CD4-positive, alpha-beta T cell treated with Interleukin-21 for 1 hour (primary cell): Measurements from ENCODE around the gene UBE2K.
A peak's percentile ranks its signal among the peaks of the same experiment; 100 is the strongest.
"Not testable (repeated sequence)": the region's sequence is repeated elsewhere in the genome, so short reads cannot be mapped to it uniquely, and the experiment has no call there.

Source experiments
- DNase-seq: peaks from one replicate; pipeline ENCODE4 v3.0.0-alpha.2; 2020

The UBE2K gene

GRCh38 chr4:39698424-39699009, 581 bp downstream of the UBE2K start:
- no peak for DNase-seq

DNA sequence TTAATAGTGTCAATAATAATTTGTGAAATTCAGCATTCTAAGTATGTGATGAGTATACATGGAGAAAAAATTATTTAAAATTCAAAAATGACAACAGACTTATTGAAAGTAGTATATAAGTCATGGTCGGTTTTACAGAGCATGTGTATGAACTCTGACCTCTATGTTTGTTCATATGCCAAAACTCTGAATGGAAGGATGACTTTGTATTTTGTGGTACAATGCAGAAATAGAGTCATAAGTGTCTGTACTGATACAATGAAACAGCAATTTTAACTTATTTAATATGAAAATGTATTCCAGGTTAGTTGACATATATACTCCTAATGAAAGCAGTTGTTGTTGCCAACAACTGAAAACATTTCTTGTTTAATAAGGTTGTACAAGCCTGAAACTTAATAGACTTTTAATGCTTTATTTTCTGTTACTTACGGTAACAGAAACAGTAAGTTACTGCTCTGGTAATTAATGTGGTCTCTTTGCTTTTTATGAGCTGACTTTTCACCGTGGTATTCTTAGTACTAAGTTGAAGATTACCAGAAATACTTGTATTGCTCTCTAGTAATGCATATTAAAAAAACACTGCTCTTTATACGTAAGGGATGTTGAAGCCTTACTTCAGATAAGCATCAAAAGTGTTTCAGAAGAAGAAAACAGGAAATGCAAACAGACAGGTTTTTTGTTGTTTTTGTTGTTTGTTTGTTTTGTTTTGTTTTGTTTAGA, 1.9 kb downstream of the UBE2K start:
- DNase-seq: peak; percentile 39

- DNase-seq: no peak
Observed at GRCh38 chr4:39700554-39700953, 2.6 kb downstream of the UBE2K start.

GRCh38 chr4:39702716-39703115, 4.8 kb downstream of the UBE2K start:
- DNase-seq: no peak

GRCh38 chr4:39704789-39705188, 6.9 kb downstream of the UBE2K start:
- DNase-seq: not testable (repeated sequence)

DNA sequence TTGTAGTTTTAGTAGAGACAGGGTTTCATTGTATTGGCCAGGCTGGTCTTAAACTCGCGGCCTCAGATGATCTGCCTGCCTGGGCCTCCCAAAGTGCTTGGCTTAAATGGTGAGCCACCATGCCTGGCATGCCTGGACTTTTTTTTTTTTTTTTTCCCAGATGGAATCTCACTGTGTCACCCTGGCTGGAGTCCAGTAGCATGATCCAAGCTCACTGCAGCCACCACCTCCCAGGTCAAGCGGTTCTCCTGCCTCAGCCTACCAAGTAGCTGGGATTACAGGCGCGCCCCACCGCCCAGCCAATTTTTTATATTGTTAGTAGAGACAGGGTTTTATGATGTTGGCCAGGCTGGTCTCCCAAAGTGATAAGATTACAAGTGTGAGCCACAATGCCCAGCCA, 8.4 kb downstream of the UBE2K start:
- DNase-seq: no peak

- DNase-seq: no peak
Observed at GRCh38 chr4:39706741-39707511, 9.0 kb downstream of the UBE2K start.

DNA sequence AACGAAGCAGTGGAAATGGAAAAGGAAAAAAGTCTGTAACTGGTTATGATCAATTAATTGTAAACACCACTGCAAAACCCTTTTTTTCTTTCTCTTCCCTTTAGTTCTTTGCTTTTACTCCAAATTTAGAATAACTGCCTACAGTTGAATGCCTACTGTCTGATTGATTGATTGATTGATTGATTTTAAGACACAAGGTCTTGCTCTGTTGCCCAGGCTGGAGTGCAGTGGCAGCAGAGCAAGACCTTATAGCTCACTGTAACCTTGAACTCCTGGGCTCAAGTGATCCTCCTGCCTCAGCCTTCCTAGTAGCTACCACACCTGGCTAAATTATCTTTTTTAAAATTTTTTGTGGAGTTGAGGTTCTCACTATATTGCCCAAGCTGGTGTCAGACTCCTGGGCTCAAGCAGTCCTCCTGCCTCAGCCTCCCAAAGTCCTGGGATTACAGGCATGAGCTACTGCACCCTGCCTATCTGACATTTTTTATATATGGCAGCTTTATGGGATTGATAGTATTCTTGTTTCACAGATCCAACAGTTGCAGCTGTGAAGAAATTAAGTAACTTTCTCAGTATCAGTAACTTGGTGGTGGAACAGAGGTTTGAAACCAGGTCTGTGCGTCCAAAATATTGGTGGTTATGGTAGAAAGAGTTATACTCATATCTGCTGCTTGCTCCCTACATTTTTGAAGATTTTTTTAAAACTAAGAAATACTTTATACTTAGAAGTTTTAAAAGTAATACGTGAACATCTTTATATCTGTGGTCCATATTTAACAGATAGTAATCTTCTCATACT, 12.4 kb downstream of the UBE2K start:
- no peak for DNase-seq

GRCh38 chr4:39712819-39713607, 15.1 kb downstream of the UBE2K start:
- DNase-seq: no peak

DNA sequence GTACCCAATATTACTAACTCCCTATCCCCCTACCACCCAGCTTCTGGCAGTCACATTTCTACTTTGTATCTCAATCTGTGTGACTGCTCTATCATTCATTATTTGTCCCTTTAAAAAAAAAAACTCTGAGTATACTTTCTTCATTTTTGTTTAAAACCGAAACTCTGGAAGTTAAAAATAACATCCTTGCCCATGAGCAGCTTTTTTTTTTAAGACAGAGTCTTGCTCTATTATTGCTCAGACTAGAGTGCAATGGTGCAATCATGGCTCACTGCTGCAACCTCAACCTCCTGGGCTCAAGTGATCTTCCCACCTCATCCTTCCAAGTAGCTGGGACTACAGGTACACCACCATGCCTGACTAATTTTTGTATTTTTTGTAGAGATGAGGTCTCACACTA, 15.8 kb downstream of the UBE2K start:
- no peak for DNase-seq

GRCh38 chr4:39714166-39714565, 16.2 kb downstream of the UBE2K start:
- no peak for DNase-seq

DNA sequence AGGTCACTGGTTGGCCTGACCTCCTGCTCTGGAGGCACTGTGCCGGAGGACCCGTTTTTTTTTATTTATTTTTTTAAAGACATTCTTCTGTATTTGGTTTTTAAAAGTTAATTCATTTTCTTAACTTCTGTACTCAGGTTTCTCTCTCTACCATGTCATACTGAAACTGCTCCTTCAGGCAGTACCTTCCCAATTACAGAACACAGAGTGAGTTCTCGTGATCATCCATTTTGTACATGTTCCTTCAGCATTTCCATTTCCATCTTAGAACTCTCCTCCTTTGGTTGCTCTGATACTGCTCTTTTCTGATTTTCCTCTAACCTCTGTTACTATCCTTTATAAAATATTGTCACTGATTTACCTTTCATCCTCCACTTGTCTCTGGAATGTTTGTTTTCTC, 17.9 kb downstream of the UBE2K start:
- DNase-seq: no peak

GRCh38 chr4:39716356-39716755, 18.4 kb downstream of the UBE2K start:
- no peak for DNase-seq

GRCh38 chr4:39717743-39718142, 19.8 kb downstream of the UBE2K start:
- DNase-seq: not testable (repeated sequence)

GRCh38 chr4:39718366-39719323, 20.7 kb downstream of the UBE2K start:
- no peak for DNase-seq

GRCh38 chr4:39719804-39720580, 22.1 kb downstream of the UBE2K start:
- DNase-seq: no peak

GRCh38 chr4:39721273-39721672, 23.3 kb downstream of the UBE2K start:
- DNase-seq: not testable (repeated sequence)

GRCh38 chr4:39721788-39722187, 23.9 kb downstream of the UBE2K start:
- no peak for DNase-seq

DNA sequence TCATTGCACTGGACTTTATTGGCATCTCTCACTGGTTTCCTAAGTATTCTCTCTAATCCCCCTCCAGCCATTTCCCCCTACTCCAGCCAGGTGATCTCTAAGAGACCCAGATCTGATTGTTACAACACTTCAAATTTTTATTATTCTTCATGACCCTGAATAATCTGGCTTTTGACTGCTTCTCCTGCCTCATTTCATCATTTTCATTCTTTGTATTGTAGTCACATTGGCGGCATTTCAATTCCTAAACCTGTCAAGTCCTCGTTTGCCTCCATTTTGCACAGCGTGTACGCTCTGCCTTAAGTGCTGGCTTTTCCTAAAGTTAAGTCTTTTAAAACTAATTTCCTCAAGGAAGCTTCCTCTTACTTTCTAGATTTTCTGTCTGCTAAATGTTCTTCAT, 31.6 kb downstream of the UBE2K start:
- DNase-seq: no peak

DNA sequence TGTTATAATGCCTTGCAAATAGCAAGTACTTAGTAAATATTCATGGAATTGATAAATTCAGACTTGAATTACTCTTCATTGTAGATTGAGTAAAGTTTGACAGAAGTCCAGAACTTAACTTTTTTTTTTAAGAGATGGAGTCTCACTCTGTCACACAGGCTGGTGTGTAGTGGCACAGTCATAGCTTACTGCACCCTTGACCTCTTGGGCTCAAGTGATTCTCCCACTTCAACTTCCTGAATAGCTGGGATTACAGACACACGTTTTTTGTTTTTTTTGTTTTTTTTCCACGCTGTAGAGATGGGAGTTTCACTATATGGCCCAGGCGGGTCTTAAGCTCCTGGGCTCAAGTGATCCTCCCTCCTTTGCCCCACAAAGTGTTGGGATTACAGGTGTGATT, 32.1 kb downstream of the UBE2K start:
- DNase-seq: no peak
